Tibial nerve (tissue), 3 donors: ENCODE data around the gene GALK1.

Experiments
- POLR2A ChIP-seq, 2 donors: fragments of 450-650 bp; IDR thresholded peaks; one replicate each; pipeline ENCODE4 v1.6.1; 2017; ENCODE audit warnings: antibody characterized with exemption in 2 of 2, mild to moderate bottlenecking in 2 of 2, moderate library complexity in 2 of 2
- TF ChIP-seq, protein P1 (sequence below), 5 experiments: fragments of 200-600 bp in 3 of 5; fragments of 450-650 bp in 2 of 5; sonication (generic) in 3 of 5; IDR thresholded peaks; one replicate each; pipeline ENCODE4 v1.5.1; 2016 to 2019; ENCODE audit warnings: antibody characterized with exemption in 5 of 5, mild to moderate bottlenecking in 3 of 5, moderate library complexity in 2 of 5

DNA sequence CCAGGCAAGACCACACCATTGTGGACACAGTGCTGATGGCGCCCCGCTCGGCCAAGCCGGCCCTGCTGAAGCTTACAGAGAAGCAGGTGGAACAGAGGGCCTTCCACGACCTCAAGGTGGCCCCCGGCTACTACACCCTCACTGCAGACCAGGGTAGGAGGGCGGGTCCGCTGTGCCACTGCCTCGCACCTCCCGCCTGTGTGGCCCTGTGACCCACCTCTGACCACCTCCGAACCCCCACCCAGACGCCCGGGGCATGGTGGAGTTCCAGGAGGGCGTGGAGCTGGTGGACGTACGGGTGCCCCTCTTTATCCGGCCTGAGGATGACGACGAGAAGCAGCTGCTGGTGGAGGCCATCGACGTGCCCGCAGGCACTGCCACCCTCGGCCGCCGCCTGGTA lies 22.7 kb downstream of the GALK1 start:
- no peak for TF ChIP-seq POLR2A (IDR thresholded peaks at IDR 0.05)
- TF ChIP-seq, protein P1, sequence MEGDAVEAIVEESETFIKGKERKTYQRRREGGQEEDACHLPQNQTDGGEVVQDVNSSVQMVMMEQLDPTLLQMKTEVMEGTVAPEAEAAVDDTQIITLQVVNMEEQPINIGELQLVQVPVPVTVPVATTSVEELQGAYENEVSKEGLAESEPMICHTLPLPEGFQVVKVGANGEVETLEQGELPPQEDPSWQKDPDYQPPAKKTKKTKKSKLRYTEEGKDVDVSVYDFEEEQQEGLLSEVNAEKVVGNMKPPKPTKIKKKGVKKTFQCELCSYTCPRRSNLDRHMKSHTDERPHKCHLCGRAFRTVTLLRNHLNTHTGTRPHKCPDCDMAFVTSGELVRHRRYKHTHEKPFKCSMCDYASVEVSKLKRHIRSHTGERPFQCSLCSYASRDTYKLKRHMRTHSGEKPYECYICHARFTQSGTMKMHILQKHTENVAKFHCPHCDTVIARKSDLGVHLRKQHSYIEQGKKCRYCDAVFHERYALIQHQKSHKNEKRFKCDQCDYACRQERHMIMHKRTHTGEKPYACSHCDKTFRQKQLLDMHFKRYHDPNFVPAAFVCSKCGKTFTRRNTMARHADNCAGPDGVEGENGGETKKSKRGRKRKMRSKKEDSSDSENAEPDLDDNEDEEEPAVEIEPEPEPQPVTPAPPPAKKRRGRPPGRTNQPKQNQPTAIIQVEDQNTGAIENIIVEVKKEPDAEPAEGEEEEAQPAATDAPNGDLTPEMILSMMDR (IDR thresholded peaks at IDR 0.05), result no peak
